HG02588 (cell line): ENCODE results near the gene CREB1.
"Not testable (repeated sequence)": the region's sequence is repeated elsewhere in the genome, so short reads cannot be mapped to it uniquely, and the experiment has no call there.

ENCODE experiments used
- ATAC-seq: cut with Tn5 transposase; IDR thresholded peaks from one replicate; pipeline ENCODE4 v1.9.1; 2021; ENCODE audit warnings: mild to moderate bottlenecking, moderate library complexity; ENCODE audit not compliant: unreplicated experiment

The CREB1 gene

DNA sequence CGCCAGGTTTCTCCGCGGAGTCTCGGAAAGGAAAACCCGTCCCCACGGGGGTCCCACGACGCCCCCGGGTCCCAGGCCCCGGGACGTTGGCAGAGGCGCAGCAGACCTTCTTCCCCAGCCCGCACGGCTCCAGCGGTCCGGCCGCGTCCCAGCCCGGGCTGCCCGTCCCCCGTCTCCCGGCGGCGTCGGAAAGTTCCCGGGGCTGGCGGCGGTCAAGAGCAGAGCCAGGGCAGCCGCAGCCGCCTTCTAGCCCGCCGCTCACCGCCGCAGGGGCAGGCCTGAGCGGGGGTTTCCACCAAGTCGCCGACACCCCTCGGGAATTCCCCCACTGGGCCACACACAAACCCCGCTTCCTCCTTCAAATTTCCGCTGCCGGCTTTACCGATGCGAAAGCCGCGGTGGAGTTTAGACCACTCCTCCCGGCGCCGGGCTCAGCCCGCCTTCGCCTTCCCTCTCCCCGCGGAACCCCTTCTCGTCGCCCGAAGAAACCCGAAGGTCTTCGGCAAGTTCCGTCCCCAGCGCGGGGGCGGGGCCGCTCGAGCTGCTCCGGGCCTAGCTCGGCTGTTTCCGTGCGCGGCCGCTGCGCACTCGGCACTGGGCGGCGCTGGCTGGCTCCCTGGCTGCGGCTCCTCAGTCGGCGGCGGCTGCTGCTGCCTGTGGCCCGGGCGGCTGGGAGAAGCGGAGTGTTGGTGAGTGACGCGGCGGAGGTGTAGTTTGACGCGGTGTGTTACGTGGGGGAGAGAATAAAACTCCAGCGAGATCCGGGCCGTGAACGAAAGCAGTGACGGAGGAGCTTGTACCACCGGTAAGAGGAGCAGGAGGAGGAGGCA is at the start of gene CREB1:
Gene CREB1, plus strand, starts transcription at position 633 of the 830 bp plus-strand sequence. CDS start 25,674 bp downstream, outside the sequence.
- ATAC-seq, result peak; percentile 84

DNA sequence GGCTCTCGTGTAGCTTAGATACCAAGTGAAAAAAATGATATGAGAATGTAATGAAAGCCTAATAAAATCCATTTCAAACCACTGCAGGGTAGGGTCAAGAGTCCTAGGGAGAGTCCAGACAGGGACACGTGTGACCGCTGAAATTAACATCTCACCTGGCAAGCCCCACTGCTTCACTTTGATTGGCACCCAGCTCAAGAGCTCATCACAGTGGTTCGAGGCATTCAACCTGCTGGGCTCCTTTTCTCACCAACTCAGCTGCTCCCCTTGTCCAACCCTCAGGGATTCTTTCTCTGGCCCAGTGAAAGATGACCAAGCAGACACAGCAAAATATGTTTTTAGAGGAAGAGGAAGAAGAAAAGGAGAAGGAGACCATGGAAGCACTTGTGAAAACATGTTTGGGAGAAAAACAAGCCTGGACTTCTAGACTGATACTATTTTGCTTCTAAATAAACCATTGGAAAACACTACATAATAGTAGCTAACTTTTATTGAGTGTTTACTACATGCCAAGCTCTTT is 49.2 kb upstream of the CREB1 start:
- no peak for ATAC-seq

DNA sequence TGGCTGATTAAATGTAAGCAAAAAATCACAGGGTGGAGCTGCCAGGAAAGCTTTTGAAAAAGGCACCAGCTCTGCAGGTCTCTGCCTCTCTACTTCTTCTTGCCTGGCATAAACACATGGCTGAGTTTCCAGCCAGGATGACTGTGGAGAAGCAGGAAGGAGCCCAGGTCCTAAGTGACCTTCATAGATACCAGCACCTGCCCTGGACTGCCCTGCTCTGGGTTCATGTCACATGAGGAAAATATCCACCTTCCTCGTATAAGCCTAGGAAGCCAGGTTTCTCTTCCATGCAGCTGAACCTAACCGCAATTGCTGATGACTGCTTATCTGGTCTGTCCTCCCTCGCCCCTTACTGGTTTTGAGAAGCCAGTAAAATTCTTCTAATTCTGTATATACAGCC is 47.8 kb upstream of the CREB1 start:
- no peak for ATAC-seq

DNA sequence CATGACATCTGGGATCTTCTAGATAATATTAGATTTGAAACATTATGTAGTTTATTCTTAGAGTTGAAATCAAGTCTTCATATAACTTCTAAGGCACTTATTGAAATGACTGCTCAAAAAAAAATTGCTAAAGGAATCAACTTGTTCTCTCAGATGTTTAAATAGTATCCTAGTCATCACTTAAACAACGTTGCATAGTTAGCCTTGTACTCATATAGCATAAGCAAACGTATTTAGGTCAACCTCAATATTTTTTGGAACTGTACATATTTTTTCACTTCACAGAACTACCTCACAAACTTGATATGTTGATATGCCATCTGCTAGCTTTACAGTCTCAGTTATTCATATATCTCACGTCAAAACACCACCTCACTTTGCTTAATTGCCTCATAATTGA is 47.1 kb upstream of the CREB1 start:
- ATAC-seq, result no peak

DNA sequence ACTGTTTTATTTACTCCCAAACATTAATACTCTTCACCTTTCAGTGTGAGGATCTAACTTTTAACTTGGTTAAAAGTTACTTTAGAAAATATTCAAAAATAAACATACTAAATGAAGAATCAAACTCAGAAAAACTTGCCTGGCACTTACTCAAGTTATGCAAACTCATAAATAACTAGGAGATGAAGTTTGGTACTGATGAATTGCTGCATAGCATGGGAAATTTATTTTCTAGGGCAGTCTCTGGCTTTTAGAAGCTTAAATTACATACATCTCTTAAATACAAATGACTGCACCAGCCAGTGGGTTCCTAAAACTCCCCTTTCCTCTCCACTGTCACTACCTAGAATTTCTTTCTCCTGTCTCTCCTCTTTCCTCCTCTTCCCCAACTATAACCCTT is 46.7 kb upstream of the CREB1 start:
- no peak for ATAC-seq

DNA sequence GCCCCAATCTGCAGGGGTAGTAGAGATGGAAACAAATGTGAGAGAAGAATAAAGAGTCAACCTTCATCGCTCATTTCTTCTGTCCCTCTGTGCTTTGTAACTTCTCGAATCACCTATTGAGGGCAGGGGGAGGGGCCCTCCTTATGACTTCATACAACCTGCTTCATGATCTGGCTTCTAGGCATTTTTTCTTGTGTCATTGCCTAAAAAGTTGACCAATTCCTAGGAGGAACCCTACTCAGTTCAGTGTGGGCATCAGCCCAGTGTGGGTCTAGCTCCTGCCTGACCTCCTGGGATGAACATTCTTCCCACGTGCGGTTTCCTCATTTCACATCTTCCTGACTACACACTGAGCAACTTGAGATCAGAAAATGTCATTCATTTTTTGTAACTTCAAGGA is 46.3 kb upstream of the CREB1 start:
- ATAC-seq, result no peak

DNA sequence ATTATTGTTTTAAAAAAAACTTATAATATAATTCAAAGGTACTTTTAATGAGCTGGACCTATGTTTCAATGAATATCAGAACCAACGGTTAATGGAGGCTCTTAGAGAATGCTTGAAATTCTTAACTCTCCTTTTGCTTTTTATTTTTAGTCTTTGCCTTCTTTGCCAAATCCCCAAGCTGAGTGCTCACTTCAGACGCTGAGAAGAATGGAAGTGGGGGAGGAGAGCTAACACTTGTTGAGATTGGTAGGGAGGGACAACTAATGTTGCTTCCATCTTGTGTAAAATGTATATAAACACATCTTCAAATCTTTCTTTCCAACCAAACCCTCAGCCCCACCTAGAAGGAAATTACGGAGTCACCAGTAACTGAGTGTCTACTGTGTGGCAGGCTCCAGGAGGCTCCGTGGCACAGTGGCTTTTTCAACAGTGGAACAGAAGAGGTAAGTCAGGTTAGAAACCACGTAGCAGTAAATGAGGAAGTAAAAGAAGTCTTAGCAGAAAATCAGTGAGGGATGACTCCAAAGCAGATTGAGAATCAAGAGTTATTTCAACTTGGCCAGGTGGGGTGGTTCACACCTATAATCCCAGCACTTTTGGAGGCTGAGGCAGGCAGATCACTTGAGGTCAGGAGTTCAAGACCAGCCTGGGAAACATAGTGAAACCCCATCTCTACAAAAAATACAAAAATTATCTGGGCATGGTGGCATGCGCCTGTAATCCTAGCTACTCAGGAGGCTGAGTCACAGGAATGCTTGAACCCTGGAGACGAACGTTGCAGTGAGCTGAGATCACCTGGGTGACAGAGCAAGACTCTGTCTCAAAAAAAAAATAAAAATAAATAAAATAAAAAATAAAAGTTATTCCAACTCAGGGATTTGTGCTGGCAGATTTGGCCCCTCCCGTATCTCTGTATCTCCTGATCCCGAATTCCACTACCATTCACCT is 45.0 kb upstream of the CREB1 start:
- ATAC-seq, result no peak

DNA sequence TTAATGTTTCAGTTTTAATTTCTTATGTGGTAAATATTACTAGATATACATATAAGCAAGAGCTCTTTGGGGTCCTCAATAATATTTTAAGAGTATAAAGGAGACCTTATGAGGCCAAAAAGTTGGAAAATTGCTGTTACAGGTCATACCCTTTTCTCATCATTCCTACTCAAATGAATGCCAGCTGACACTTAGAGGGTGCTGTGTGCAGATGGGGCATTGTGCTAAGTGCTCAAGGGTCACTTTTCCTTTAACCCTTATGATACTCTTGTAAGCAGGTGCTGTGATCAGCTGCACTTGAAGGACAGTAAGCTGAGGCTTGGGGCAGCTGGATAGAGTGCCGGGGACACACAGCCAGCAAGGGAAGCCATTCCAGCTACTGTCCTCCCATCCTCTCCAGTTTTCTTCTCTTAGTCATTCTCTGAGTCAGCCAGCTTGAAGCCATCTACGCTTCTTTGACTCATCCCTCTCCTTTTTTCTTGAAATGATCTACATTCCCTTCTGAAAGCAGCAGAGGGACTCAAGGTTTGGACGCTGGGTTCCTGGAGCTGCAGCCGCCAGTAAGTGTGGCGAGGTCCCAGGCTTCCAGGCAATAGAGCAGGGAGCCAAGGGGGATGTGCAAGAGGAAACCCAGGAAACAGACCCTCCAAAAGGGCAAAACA is 42.0 kb upstream of the CREB1 start:
- ATAC-seq, result no peak

DNA sequence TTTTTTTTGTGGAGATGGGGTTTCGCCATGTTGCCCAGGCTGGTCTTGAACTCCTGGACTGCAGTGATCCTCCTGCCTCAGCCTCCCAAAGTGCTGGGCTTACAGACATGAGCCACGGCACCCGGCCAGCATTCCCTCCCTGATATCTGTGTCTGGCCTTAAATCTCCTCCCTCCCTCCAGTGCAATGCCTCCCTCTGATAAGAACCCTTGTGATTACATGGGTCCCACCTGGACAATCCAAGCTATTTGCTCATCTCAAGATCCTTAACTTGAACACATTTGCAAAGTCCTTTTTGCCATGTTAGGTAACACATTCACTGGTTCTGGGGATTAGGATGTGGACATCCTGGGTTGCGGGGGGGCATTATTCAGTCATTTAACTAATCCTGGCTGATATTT is 40.5 kb upstream of the CREB1 start:
- ATAC-seq, result no peak

DNA sequence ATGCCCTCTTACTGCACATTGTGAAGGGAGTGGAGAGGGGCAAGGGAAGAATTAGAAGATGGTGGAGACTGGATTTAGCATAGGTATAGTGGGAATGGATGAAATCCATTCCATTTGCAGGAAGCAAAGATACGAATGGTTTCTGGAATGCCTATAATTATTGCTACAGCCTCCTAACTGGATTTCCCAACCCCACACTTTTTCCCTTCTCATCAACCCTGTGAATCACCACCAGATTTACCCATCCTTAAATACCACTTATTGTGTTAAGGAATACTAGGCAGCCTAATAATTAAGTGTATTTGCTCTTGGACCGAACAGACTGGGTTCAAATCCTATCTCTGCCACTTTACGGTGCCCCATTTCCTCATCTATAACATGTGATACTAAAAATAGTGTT is 39.3 kb upstream of the CREB1 start:
- ATAC-seq, result no peak

DNA sequence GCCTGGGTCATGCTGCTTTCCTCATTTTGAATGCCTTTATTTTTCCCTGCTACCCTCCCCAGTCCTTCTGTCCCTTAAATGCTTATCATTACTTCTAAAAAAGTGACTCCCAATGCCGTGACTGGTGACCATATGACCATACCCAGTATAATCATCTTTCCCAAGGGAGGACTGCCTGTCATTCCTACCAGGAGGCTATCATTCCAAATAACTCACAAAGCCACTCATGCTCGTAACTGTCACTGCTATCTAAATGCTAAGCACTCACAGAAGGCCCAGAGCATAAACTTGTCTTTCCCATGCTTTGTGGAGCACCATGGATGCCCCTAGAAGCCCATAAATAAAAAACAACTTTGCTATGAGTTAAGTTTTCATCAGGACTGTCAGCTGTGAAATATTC is 38.7 kb upstream of the CREB1 start:
- no peak for ATAC-seq

DNA sequence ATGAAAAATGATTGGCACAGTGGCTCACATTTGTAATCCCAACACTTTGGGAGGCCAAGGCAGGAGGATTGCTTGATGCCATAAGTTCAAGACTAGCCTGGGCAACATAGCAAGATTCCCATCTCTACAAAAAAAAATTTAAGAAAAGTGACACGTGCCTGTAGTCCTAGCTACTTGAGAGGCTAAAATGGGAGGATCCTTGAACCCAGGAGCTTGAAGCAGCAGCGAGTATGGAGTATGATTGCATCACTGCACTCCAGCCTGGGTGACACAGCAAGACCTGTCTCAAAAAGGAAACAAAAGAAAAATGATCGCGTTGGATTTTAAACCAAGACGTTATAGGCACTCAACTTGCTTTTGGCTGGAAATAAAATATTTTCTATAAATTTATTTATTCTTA is 37.8 kb upstream of the CREB1 start:
- ATAC-seq, result no peak

DNA sequence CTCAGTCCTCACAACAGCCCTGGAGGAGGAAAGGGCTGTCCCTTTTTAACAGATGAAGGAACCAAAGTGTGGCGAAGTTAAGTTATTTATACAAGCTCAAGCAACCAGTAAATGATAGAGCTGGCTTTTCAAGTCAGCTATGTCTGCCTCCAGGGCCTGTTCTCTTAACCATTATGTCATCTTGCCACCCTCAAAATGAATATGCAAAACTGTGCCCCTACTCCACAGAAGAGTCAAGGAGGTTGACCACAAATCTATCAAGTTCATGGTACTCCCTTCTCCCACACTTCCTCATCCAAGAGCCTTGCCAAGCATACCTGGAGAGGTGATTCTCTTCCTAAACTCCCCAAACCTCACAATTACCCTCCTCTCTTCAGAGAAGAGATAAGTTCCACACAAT is 37.3 kb upstream of the CREB1 start:
- ATAC-seq, result no peak

DNA sequence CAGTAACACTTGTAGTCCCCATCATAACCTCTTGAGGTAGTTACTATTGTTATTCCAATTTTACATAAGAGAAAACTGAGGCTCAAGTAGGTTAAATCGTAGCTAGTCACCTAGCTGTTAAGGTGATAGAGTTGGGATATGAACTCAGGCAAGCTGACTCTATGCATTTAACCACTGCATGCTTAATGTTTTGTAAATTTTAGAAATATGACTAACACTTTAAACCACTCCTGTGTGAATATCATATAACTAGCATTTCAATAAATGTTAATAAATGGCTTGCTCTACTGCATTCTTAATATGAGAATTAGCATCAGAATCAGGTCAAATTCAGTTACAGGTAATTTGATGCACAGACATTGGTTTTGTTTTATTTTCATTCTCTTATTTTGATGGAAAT is 35.6 kb upstream of the CREB1 start:
- ATAC-seq, result no peak

DNA sequence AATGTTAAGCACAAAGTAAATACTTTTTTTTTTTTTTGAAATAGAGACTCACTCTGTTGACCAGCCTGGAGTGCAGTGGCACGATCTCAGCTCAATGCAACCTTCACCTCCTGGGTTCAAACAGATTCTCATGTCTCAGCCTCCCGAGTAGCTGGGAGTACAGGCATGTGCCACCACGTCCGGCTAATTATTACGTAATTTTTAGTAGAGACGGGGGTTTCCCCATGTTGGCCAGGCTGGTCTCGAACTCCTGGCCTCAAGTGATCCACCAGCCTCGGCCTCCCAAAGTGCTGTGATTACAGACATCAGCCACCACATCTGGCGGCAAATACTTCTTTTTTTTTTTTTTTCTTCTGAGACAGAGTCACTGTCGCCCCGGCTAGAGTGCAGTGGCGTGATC is 32.8 kb upstream of the CREB1 start:
- ATAC-seq, result not testable (repeated sequence)

DNA sequence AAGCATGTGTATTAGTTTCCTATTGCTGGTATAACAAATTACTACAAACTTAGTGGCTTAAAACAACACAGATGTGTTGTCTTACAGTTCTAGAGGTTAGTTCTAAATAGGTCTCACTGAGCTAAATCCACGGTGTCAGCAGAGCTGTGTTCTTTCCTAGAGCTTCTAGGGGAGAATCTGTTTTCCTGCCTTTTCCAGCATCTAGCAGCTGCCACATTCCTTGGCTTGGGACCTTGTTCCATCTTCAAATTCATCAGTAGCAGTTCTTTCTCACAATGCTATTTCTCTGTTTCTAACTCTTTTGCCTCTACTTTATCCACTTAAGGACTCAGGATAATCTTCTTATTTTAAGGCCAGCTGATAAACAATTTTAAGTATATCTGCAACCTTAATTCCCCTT is 32.2 kb upstream of the CREB1 start:
- no peak for ATAC-seq

DNA sequence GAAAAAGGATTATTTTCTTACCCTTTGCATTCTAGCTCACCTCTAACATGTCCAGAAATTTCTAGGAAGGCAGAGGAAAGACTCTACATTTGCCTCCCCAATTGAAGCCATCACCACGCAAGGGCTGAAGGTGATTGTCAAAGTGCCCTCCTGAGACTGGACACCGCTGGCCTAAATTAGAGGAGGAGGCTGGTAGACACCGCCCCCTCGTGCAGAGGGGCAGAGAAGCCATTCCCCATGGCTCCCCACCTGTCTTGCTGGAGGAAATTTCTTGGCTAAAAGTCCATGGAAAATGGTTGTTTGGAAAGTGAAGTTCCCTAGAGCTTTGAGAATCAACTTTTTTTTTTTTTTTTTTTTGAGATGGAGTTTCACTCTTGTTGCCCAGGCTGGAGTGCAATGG is 31.3 kb upstream of the CREB1 start:
- no peak for ATAC-seq

DNA sequence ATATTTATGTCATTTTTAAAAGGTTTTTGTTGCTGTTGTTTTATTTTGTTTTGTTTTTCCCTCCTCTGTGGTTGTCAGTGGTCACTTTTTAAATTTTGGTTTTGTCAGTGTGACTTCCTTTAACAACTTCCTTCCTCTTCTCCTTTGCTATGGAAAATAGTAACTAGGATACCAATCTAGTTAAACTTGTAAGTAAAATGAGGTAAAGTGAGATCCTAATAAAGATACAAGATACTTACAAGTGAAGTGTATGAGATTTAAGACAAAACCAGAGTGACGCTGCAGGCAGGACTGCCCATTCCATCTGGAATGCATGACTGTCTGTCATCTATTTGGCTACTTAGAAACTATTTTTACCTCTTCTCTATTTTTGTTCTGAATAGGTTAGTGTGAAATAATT is 30.6 kb upstream of the CREB1 start:
- no peak for ATAC-seq

DNA sequence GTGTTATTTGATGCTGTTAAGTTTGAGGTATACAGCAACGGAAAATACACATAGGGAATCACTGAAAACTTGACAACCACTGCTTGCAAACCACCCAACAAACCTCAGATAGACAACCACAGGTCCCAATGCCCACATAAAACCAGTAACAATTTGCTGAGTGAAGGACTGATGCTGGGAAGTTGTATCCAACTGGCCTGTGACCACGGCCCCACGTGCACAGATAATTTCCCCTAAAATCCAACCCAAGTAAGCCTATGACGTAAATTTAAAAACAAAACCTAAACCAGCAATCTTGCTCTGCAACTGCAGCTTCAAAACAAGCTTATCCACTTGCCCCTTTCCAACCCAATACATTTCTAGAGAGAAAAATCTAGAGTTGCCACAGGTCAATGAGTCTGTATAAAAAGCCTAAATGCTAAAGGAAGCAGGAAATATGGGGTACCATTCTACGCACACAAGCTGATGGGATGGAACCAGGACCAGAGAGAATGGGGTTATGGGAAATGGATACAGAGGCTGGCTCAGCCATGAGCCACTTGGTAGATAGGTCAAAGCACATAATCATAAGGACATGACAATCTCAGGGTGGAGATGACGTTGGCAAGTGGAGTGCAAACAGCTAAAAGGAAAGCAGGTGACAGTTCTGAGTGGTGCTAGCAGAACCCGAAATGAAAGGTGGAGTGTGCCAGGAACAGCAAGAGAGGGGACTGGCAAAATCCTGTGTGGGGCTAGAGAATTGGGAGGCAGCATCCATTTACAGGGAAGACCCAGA is 27.8 kb upstream of the CREB1 start:
- ATAC-seq, result no peak

DNA sequence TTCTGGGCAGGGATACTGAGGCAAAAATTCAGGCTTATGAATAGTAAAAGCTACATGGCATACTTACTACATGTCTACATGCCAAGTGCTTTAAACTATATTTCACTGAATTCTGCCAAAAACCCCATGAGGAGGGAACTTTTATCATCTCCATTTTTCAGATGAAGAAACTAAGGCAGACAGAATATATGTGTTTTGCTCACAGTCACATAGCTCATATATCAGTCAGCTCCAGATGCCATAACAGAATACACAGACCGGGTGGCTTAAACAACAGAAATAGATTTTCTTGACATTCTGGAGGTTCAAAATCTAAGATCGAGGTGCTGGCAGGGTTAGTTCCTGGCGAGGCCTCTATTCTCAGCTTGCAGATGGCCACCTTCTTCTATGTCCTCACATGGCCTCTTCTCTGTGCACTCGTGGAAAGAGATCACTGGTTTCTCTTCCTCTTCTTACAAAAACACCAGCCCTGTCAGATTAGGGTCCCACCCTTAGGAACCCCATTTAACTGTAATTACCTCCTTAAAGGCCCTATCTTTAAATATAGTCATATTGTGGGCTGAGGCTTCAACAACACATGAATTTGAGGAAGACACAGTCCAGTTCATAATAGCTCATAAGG is 27.1 kb upstream of the CREB1 start:
- peak; percentile 47 for ATAC-seq
